Astrocyte of the spinal cord (primary cell): ENCODE data around the gene HPCAL4.

Experiments
- DNase-seq: peaks from one replicate; pipeline ENCODE4 v3.0.0; 2011; ENCODE audit warnings: low read depth, low spot score
- H3K4me3 ChIP-seq: 2 replicates; pipeline ENCODE4 v1.5.1; 2011; ENCODE audit warnings: low read depth, mild to moderate bottlenecking, low read length, moderate library complexity
- CTCF ChIP-seq: IDR thresholded peaks from 2 replicates; pipeline ENCODE4 v1.5.1; 2012; ENCODE audit warnings: low read depth, mild to moderate bottlenecking, low read length, inconsistent platforms
- in situ Hi-C: cut with HindIII; loops from 2 replicates; pipeline ENCODE4 v1.10.0; 2017; ENCODE audit warnings: low sequenced_read_pairs

Gene HPCAL4

DNA sequence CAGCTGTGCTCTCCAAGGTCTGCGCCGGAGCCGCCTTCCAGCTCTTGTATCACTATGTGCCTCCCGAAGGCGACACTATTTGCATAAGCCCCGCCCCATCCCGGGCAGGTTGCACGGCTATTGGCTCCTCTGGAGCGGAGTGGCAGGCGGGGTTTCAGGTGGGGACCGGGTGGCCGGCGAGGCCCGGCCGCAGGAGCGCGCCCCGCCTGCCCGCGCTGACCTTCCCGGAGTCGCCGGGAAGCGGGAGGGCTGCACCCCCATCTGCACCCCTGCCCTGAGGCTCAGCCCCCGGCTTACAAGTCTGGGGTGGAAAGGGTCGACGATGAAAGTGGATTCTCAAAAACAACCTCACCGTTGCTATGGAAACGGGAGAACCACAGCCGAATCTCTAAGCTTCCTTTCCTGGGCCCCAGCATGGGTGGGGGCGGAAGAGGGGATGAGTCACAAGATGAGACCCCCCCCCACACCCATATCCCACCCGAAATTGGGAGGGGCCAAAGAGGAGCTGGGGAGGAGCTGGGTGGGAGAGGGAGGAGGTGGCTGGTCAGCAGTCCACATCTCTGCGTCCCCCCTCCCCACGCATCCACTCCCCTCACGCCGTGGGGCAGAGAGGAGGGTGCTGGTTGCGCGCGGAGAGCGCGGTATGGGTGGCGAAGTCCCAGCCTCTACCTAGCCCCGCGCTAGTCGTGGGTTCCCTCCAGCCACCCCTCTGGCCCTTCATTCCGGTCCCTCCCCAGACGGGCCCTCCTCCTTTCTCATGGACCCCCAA, at the start of gene HPCAL4:
HPCAL4 (minus strand) TSS at position 51 of the 769 bp plus-strand sequence. CDS start 6,830 bp downstream, outside the sequence.
- no peak for TF ChIP-seq CTCF
- DNase-seq: peak; percentile 56
- in situ Hi-C loops: no loop called here
- peak within 1 kb of the TSS; percentile 9 for H3K4me3 ChIP-seq

GRCh38 chr1:39738622-39739366, 47.6 kb upstream of the HPCAL4 start, which contains the start of gene PPIE:
TSS of gene PPIE (plus strand) at chr1:39738882. CDS start at chr1:39738901, 19 bp downstream.
- in situ Hi-C loops: no loop called here
- TF ChIP-seq CTCF: no peak

DNA sequence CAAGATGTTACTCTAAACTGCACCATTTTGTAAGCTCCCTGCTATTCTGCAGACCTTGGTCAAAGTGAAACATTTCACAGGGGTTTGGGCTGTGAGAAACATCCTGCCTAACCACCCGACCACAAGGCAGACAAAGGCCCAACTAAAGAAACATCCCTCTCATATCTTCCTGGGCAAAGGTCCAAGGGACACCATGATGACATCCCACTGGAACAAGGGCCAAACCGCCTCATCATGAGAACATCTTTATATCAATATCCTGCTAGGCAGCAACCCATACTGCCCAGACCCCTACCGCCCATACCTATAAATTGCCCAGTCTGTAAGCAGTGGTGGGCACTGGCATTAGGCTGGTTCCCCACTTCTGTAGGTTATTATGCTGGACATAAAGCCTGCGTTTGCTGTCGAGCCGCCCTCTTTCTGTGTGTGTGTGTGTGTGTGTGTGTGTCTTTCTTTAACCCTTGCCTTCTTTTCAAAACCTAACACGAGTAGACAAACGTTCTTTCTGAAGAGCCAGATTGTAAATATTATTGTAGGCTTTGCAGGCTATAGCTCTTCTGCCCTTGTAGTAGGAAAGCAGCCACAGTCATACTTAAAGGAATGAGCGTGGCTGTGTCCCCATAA, 46.4 kb upstream of the HPCAL4 start:
- no peak for TF ChIP-seq CTCF
- in situ Hi-C loops: no loop called here
- no peak overlapping the region for H3K4me3 ChIP-seq
- peak; percentile 83 for DNase-seq

More at GRCh38 chr1:39738622-39739366, 47.6 kb upstream of the HPCAL4 start, which contains the start of gene PPIE:
- peak within 1 kb of the TSS; percentile 84 for H3K4me3 ChIP-seq
- peak; percentile 90 for DNase-seq

DNA sequence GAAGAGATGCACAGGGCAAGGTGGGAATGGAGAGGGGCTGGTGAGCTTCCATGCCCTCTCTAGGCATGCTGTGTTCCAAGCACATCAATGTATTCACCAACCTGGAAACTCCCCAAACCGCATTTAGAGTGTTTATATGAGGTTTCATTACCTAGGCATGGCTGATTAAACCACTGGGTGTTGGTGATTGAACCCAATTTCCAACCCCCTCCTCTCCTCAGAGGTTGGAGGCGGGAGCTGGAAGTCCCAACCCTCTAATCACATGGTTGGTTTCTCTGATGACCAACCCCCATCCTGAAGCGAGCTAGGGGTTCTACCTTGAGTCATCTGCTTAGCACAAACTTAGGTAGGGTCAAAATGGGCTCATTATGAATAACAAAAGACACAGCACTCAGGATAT, 44.5 kb upstream of the HPCAL4 start:
- TF ChIP-seq CTCF: no peak
- no peak overlapping the region for H3K4me3 ChIP-seq
- no peak for DNase-seq
- in situ Hi-C loops: no loop called here

DNA sequence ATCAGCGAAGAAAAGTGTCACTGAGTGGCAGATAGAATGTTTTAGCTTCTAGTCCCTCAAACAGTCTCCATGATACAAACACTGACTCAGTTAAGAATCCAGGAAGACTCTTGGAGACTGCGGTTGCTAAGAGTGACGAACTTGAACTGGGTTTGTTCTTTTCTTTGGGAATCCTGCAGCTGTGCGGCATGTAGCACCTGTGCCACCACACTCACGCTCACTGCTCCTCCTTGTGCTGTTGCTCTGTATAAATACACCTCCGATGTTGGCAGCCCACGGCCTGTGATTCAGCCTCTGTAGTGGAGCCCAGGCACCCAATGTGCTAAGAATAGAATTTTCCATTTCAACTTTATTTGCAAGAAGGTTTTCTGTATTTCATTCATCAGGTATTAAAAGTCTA, 41.9 kb upstream of the HPCAL4 start:
- DNase-seq: peak; percentile 12
- in situ Hi-C loops: no loop called here
- TF ChIP-seq CTCF: no peak
- no peak overlapping the region for H3K4me3 ChIP-seq

- in situ Hi-C loops: no loop called here
- no peak for DNase-seq
- TF ChIP-seq CTCF: no peak
- no peak overlapping the region for H3K4me3 ChIP-seq
Measured at GRCh38 chr1:39732730-39733129, 41.5 kb upstream of the HPCAL4 start.
